HEK293 (cell line): Measurements from ENCODE around the gene FOSL1.
A peak's percentile ranks its signal among the peaks of the same experiment; 100 is the strongest.

Experiments
- CTCF ChIA-PET: fragments of 350-600 bp; formaldehyde crosslinking; extraction: SDS; loops from one replicate; lab custom pipeline; 2021; ENCODE audit warnings: antibody characterized with exemption; lab: Yijun Ruan, JAX
- POLR2A ChIA-PET: fragments of 300-600 bp; formaldehyde crosslinking; extraction: SDS; loops from one replicate; lab custom pipeline; 2020; ENCODE audit warnings: antibody characterized with exemption, inconsistent platforms; lab: Yijun Ruan, JAX
- H3K27ac ChIP-seq: fragments of 200-500 bp; sonication (Bioruptor generic); 2 replicates; pipeline ENCODE4 v1.5.1; 2014; ENCODE audit warnings: low read depth, low read length, control low read depth, inconsistent platforms; ENCODE audit errors: extremely low read depth
- H3K36me3 ChIP-seq, 2 experiments: fragments of 200-500 bp in 1 of 2; sonication (Bioruptor generic) in 1 of 2; 1 replicate in 1 of 2; 2 replicates in 1 of 2; pipeline ENCODE4 v1.5.1; 2014 to 2017; ENCODE audit warnings: inconsistent platforms in 2 of 2, low read length in 2 of 2; ENCODE audit not compliant: control insufficient read depth in 2 of 2, insufficient read depth in 1 of 2
- H3K4me1 ChIP-seq: fragments of 200-500 bp; sonication (Bioruptor generic); 2 replicates; pipeline ENCODE4 v1.5.1; 2014; ENCODE audit warnings: mild to moderate bottlenecking, low read length, inconsistent platforms; ENCODE audit not compliant: control insufficient read depth, insufficient read depth
- H3K4me3 ChIP-seq: 2 replicates; pipeline ENCODE4 v1.5.1; 2011; ENCODE audit warnings: low read depth, mild to moderate bottlenecking, control low read depth, low read length, moderate library complexity
- H3K9me3 ChIP-seq: fragments of 200-500 bp; sonication (Bioruptor generic); 2 replicates; pipeline ENCODE4 v1.5.1; 2014; ENCODE audit warnings: low read depth, low read length, inconsistent platforms; ENCODE audit not compliant: control insufficient read depth, insufficient read depth
- MYNN ChIP-seq: fragments of 450-650 bp; formaldehyde crosslinking; IDR thresholded peaks from 2 replicates; pipeline ENCODE4 v1.5.1; 2016; ENCODE audit warnings: missing biosample characterization, missing genetic modification characterization, borderline replicate concordance
- SCRT2 ChIP-seq: fragments of 450-650 bp; formaldehyde crosslinking; IDR thresholded peaks from 2 replicates; pipeline ENCODE4 v1.5.1; 2016; ENCODE audit warnings: missing biosample characterization, missing genetic modification characterization
- WT1 ChIP-seq: fragments of 450-650 bp; formaldehyde crosslinking; IDR thresholded peaks from 2 replicates; pipeline ENCODE4 v1.5.1; 2016; ENCODE audit warnings: missing biosample characterization, missing genetic modification characterization
- YY2 ChIP-seq: fragments of 450-650 bp; formaldehyde crosslinking; IDR thresholded peaks from 2 replicates; pipeline ENCODE4 v1.5.1; 2016; ENCODE audit warnings: missing biosample characterization, missing genetic modification characterization
- ZFP41 ChIP-seq: fragments of 450-650 bp; formaldehyde crosslinking; IDR thresholded peaks from 2 replicates; pipeline ENCODE4 v1.5.1; 2016; ENCODE audit warnings: missing biosample characterization, missing genetic modification characterization, borderline replicate concordance
- ZIC2 ChIP-seq: fragments of 450-650 bp; formaldehyde crosslinking; IDR thresholded peaks from 2 replicates; pipeline ENCODE4 v1.5.1; 2016; ENCODE audit warnings: missing biosample characterization, missing genetic modification characterization
- ZNF114 ChIP-seq: fragments of 450-650 bp; formaldehyde crosslinking; IDR thresholded peaks from 2 replicates; pipeline ENCODE4 v1.5.0; 2017; ENCODE audit warnings: missing biosample characterization, missing genetic modification characterization
- ZNF140 ChIP-seq: fragments of 450-650 bp; formaldehyde crosslinking; IDR thresholded peaks from 2 replicates; pipeline ENCODE4 v1.5.1; 2016; ENCODE audit warnings: missing biosample characterization, missing genetic modification characterization
- ZNF157 ChIP-seq: fragments of 450-650 bp; formaldehyde crosslinking; IDR thresholded peaks from 2 replicates; pipeline ENCODE4 v1.5.1; 2016; ENCODE audit warnings: missing biosample characterization, missing genetic modification characterization
- ZNF202 ChIP-seq: fragments of 450-650 bp; formaldehyde crosslinking; IDR thresholded peaks from 2 replicates; pipeline ENCODE4 v1.5.1; 2016; ENCODE audit warnings: missing biosample characterization, missing genetic modification characterization, borderline replicate concordance
- ZNF239 ChIP-seq: fragments of 450-650 bp; formaldehyde crosslinking; IDR thresholded peaks from 2 replicates; pipeline ENCODE4 v1.5.1; 2016; ENCODE audit warnings: missing biosample characterization, missing genetic modification characterization
- ZNF311 ChIP-seq: fragments of 450-650 bp; formaldehyde crosslinking; IDR thresholded peaks from 2 replicates; pipeline ENCODE4 v1.5.1; 2017; ENCODE audit warnings: missing biosample characterization, missing genetic modification characterization, borderline replicate concordance
- ZNF416 ChIP-seq: fragments of 450-650 bp; formaldehyde crosslinking; IDR thresholded peaks from 2 replicates; pipeline ENCODE4 v1.5.1; 2016; ENCODE audit warnings: missing biosample characterization, missing genetic modification characterization
- ZNF521 ChIP-seq: fragments of 450-650 bp; formaldehyde crosslinking; IDR thresholded peaks from 2 replicates; pipeline ENCODE4 v1.5.1; 2017; ENCODE audit warnings: missing biosample characterization, mild to moderate bottlenecking, missing genetic modification characterization
- ZNF585B ChIP-seq: fragments of 450-650 bp; formaldehyde crosslinking; IDR thresholded peaks from 2 replicates; pipeline ENCODE4 v1.5.1; 2016; ENCODE audit warnings: missing biosample characterization, missing genetic modification characterization
- ZNF600 ChIP-seq: fragments of 450-650 bp; formaldehyde crosslinking; IDR thresholded peaks from 2 replicates; pipeline ENCODE4 v1.5.1; 2016; ENCODE audit warnings: missing biosample characterization, missing genetic modification characterization
- ZNF670 ChIP-seq: fragments of 450-650 bp; formaldehyde crosslinking; IDR thresholded peaks from 2 replicates; pipeline ENCODE4 v1.5.1; 2016; ENCODE audit warnings: missing biosample characterization, missing genetic modification characterization, low read depth
- TF ChIP-seq, protein P1 (sequence below): fragments of 450-650 bp; formaldehyde crosslinking; IDR thresholded peaks from 2 replicates; pipeline ENCODE4 v1.5.1; 2016; ENCODE audit warnings: missing biosample characterization, missing genetic modification characterization
- TF ChIP-seq, protein P2 (sequence below): fragments of 450-650 bp; formaldehyde crosslinking; IDR thresholded peaks from 2 replicates; pipeline ENCODE4 v1.5.1; 2016; ENCODE audit warnings: missing biosample characterization, missing genetic modification characterization
- TF ChIP-seq, protein P3 (sequence below): fragments of 450-650 bp; formaldehyde crosslinking; IDR thresholded peaks from 2 replicates; pipeline ENCODE4 v1.5.1; 2016; ENCODE audit warnings: missing biosample characterization, missing genetic modification characterization
- TF ChIP-seq, protein P4 (sequence below): fragments of 450-650 bp; formaldehyde crosslinking; IDR thresholded peaks from 2 replicates; pipeline ENCODE4 v1.5.1; 2016; ENCODE audit warnings: missing biosample characterization, missing genetic modification characterization

The FOSL1 gene

DNA sequence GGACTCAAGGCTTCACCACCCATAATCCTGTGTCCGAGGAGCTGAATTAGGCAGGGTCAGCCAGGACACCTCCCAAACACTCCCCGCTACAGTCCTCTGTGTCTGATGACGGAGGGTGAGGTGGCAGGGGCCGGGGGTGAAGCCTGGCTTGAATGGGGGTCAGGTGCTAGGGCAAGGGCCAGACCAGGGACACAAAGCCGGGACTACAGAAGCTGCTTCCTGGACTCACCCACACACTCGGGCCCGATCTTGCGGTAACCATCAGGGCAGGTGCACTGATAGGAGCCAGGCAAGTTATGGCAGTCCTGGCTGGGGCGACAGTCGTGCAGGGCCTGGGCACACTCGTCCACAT, 29.9 kb downstream of the FOSL1 start:
- TF ChIP-seq ZNF157 (tag by site-specific recombination), result no peak
- TF ChIP-seq, protein P1, sequence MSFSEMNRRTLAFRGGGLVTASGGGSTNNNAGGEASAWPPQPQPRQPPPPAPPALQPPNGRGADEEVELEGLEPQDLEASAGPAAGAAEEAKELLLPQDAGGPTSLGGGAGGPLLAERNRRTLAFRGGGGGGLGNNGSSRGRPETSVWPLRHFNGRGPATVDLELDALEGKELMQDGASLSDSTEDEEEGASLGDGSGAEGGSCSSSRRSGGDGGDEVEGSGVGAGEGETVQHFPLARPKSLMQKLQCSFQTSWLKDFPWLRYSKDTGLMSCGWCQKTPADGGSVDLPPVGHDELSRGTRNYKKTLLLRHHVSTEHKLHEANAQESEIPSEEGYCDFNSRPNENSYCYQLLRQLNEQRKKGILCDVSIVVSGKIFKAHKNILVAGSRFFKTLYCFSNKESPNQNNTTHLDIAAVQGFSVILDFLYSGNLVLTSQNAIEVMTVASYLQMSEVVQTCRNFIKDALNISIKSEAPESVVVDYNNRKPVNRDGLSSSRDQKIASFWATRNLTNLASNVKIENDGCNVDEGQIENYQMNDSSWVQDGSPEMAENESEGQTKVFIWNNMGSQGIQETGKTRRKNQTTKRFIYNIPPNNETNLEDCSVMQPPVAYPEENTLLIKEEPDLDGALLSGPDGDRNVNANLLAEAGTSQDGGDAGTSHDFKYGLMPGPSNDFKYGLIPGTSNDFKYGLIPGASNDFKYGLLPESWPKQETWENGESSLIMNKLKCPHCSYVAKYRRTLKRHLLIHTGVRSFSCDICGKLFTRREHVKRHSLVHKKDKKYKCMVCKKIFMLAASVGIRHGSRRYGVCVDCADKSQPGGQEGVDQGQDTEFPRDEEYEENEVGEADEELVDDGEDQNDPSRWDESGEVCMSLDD (tag by site-specific recombination), result no peak
- TF ChIP-seq ZFP41, result no peak
- no peak for TF ChIP-seq ZNF311 (tag by site-specific recombination)
- TF ChIP-seq ZNF600, result no peak
- TF ChIP-seq ZNF416 (tag by site-specific recombination), result no peak
- no peak for TF ChIP-seq MYNN (tag by site-specific recombination)
- TF ChIP-seq ZNF670 (tag by site-specific recombination), result no peak
- TF ChIP-seq ZNF202 (tag by site-specific recombination), result no peak
- no peak for TF ChIP-seq ZNF140 (tag by site-specific recombination)
- TF ChIP-seq YY2 (tag by site-specific recombination), result no peak
- TF ChIP-seq SCRT2 (tag by site-specific recombination), result no peak
- no peak for TF ChIP-seq ZNF114 (tag by site-specific recombination)
- TF ChIP-seq, all 188 proteins: peak for 0
- Histone ChIP-seq H3K36me3 (peaks cover 0 to 28% of the 10 kb centered on the region in 2 experiments; a peak in 1 of 3 replicates), H3K4me1 (no peaks in the 10 kb centered on the region), H3K9me3 (no peaks in the 10 kb centered on the region), H3K27ac (no peak overlapping the region), H3K4me3 (no peak overlapping the region)
- CTCF ChIA-PET, result interaction anchor here (2.1 to 4.2 kb wide), 3 partner anchors 10 to 19 kb away, joined by 5 to 37 read pairs (median 17); partner anchors contain the start of gene MUS81
- POLR2A ChIA-PET, result interaction anchor here (0.9 to 6.6 kb wide), 5 partner anchors 9 to 158 kb away, joined by 3 to 111 read pairs (median 3); partner anchors contain the start of genes CFL1, FIBP, FOSL1 and KAT5

DNA sequence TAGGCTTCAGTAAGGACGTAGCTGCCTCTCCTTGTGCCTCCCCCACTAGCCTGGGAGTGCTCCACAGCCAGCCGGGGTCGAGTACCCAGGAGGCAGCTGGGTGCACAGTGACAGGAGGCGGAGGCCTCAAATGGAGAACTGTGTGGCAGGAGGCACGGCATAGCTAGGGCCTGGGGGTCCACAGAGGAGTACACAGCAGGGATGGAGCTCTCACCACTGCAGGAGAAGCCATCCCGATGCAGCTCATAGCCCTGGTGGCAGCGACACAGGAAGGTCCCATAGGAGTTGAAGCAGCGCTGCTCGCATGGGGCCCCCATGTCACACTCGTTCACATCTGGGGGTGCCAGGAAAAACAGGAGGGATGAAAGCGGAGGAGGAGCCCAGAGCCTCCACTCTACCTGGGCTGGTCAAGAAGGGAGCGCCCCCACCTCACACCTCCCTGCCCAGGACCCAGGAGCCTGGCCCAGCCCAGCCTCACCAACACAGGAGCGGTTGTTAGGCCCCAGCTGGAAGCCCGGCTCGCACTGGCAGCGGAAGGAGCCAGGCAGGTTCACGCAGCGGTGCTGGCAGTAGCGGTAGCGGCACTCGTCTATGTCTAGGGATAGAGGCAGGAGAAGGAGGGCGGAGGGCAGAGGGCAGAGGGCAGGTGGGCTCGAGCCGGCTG, 30.4 kb downstream of the FOSL1 start:
- CTCF ChIA-PET, result interaction anchor here (0.6 to 4.2 kb wide), 6 partner anchors 10 to 382 kb away, joined by 3 to 37 read pairs (median 5); partner anchors contain the start of gene MUS81

DNA sequence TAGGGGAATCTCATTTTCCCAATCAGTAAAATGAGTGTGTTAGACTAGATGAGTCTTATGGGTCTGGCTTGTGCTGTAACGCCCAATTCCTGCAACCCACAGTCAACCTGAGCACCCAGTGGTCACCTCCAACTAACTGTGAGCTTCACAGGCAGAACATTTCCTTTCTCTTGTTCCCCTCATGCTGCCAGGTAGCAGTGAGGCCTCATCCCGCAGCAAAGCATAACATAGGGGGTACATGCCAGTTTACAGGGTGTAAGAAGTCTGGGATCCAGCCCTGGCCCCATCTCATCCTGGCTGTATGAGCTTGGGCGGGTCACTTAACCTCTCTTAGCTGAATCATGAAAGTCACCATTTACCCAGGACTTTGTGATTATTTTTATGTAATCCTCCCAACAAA, 31.3 kb downstream of the FOSL1 start:
- no peak for TF ChIP-seq ZNF521 (tag by site-specific recombination)
- TF ChIP-seq, protein P2, sequence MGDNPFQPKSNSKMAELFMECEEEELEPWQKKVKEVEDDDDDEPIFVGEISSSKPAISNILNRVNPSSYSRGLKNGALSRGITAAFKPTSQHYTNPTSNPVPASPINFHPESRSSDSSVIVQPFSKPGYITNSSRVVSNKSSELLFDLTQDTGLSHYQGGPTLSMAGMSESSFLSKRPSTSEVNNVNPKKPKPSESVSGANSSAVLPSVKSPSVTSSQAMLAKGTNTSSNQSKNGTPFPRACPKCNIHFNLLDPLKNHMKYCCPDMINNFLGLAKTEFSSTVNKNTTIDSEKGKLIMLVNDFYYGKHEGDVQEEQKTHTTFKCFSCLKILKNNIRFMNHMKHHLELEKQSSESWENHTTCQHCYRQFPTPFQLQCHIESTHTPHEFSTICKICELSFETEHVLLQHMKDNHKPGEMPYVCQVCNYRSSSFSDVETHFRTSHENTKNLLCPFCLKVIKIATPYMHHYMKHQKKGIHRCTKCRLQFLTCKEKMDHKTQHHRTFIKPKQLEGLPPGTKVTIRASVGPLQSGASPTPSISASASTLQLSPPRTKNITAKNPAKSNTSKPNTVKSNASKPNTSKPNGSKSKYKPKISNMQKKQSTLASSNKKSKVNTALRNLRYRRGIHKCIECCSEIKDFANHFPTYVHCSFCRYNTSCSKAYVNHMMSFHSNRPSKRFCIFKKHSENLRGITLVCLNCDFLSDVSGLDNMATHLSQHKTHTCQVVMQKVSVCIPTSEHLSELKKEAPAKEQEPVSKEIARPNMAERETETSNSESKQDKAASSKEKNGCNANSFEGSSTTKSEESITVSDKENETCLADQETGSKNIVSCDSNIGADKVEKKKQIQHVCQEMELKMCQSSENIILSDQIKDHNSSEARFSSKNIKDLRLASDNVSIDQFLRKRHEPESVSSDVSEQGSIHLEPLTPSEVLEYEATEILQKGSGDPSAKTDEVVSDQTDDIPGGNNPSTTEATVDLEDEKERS (tag by site-specific recombination), result no peak
- TF ChIP-seq, protein P3, sequence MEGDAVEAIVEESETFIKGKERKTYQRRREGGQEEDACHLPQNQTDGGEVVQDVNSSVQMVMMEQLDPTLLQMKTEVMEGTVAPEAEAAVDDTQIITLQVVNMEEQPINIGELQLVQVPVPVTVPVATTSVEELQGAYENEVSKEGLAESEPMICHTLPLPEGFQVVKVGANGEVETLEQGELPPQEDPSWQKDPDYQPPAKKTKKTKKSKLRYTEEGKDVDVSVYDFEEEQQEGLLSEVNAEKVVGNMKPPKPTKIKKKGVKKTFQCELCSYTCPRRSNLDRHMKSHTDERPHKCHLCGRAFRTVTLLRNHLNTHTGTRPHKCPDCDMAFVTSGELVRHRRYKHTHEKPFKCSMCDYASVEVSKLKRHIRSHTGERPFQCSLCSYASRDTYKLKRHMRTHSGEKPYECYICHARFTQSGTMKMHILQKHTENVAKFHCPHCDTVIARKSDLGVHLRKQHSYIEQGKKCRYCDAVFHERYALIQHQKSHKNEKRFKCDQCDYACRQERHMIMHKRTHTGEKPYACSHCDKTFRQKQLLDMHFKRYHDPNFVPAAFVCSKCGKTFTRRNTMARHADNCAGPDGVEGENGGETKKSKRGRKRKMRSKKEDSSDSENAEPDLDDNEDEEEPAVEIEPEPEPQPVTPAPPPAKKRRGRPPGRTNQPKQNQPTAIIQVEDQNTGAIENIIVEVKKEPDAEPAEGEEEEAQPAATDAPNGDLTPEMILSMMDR (tag by site-specific recombination), result no peak
- TF ChIP-seq ZNF585B (tag by site-specific recombination), result no peak
- TF ChIP-seq ZNF239 (tag by site-specific recombination), result no peak
- TF ChIP-seq, all 188 proteins: peak for 0
- ChIA-PET POLR2A (interaction anchor here (0.6 to 6.6 kb wide), 10 partner anchors 9 to 151 kb away, joined by 3 to 111 read pairs (median 6); partner anchors contain the start of genes CCDC85B, CFL1, CTSW and FIBP), CTCF (interaction anchor here (0.6 to 4.2 kb wide), 5 partner anchors 9 to 158 kb away, joined by 4 to 37 read pairs (median 5); partner anchors contain the start of gene MUS81)
- H3K27ac ChIP-seq, result no peak overlapping the region
- H3K36me3 ChIP-seq, result peaks cover 0 to 42% of the 10 kb centered on the region in 2 experiments; a peak in 1 of 3 replicates
- H3K4me1 ChIP-seq, result no peaks in the 10 kb centered on the region
- H3K9me3 ChIP-seq, result no peaks in the 10 kb centered on the region
- H3K4me3 ChIP-seq, result no peak overlapping the region

More for the DNA sequence above, 30.4 kb downstream of the FOSL1 start:
- POLR2A ChIA-PET, result interaction anchor here (0.6 to 6.6 kb wide), 7 partner anchors 9 to 209 kb away, joined by 3 to 111 read pairs (median 3); partner anchors contain the start of genes CFL1, KAT5 and MUS81
- TF ChIP-seq WT1, result no peak
- TF ChIP-seq ZIC2 (tag by site-specific recombination), result peak; percentile 55
- TF ChIP-seq, protein P4, sequence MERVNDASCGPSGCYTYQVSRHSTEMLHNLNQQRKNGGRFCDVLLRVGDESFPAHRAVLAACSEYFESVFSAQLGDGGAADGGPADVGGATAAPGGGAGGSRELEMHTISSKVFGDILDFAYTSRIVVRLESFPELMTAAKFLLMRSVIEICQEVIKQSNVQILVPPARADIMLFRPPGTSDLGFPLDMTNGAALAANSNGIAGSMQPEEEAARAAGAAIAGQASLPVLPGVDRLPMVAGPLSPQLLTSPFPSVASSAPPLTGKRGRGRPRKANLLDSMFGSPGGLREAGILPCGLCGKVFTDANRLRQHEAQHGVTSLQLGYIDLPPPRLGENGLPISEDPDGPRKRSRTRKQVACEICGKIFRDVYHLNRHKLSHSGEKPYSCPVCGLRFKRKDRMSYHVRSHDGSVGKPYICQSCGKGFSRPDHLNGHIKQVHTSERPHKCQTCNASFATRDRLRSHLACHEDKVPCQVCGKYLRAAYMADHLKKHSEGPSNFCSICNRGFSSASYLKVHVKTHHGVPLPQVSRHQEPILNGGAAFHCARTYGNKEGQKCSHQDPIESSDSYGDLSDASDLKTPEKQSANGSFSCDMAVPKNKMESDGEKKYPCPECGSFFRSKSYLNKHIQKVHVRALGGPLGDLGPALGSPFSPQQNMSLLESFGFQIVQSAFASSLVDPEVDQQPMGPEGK (tag by site-specific recombination), result 0 out of 2 replicates have a peak, but pooled peaks have one; percentile 19
- H3K4me1 ChIP-seq, result no peaks in the 10 kb centered on the region
- H3K27ac ChIP-seq, result no peak overlapping the region
- H3K36me3 ChIP-seq, result peaks cover 0 to 33% of the 10 kb centered on the region in 2 experiments; a peak in 1 of 3 replicates
- H3K9me3 ChIP-seq, result no peaks in the 10 kb centered on the region
- no peak overlapping the region for H3K4me3 ChIP-seq
